Nephron progenitor cell (in vitro differentiated cells): ENCODE measurements around the gene CENPA.

Experiments
- DNase-seq: peaks from one replicate; pipeline ENCODE4 v3.0.0; 2021
- H3K27ac Mint-ChIP-seq: 2 replicates; pipeline ENCODE4 v1.8.0; 2021; ENCODE audit warnings: mild to moderate bottlenecking, moderate library complexity, mixed read lengths
- H3K27me3 Mint-ChIP-seq: 2 replicates; pipeline ENCODE4 v1.8.0; 2021; ENCODE audit warnings: mild to moderate bottlenecking, low read depth, mixed read lengths; ENCODE audit not compliant: poor library complexity
- H3K36me3 Mint-ChIP-seq: 2 replicates; pipeline ENCODE4 v1.8.0; 2021; ENCODE audit warnings: low read depth, mixed read lengths
- H3K4me1 Mint-ChIP-seq: 2 replicates; pipeline ENCODE4 v1.8.0; 2021; ENCODE audit warnings: mixed read lengths
- H3K4me3 Mint-ChIP-seq: 2 replicates; pipeline ENCODE4 v1.8.0; 2021; ENCODE audit warnings: mild to moderate bottlenecking, moderate library complexity, mixed read lengths
- H3K9me3 Mint-ChIP-seq: 2 replicates; pipeline ENCODE4 v1.8.0; 2021; ENCODE audit warnings: mild to moderate bottlenecking, moderate library complexity, mixed read lengths
- TF ChIP-seq, protein P1 (sequence below): fragments of 200-600 bp; sonication (generic); IDR thresholded peaks from 2 replicates; pipeline ENCODE4 v1.5.0; 2021; ENCODE audit warnings: antibody characterized with exemption

CENPA gene

DNA sequence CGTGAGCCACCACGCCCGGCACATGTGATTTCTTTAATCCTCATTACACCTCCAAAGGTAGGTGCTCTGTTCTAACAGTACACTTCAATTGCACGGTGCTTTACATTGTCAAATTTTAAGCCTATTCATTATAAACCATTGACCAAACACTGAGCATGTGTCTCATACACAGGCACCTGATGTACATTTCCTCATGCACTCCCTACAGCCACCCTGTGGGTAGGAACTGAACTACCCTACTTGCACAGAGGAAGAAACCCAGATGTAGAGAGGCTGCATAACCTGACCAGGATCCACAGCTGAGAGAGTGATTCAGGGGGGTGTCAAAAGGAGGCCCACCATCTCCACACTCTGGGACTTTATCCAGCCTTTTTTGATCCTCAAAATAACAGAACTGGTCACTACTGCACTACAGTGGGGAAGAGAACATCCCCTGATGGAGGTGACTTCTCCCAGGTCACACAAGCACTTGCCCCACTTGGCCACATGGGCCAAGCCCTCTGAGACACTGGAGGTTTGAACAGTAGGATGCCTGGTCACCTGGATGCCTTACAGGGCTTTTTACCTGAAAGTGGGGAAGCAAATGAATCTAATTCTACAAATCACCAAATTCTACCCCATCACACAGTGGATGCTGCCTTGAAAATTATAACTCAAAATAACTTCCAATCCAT is 55.2 kb downstream of the CENPA start:
- DNase-seq = no peak
- H3K4me3 Mint-ChIP-seq = no peak overlapping the region
- H3K27ac Mint-ChIP-seq = no peak overlapping the region
- TF ChIP-seq, protein P1, sequence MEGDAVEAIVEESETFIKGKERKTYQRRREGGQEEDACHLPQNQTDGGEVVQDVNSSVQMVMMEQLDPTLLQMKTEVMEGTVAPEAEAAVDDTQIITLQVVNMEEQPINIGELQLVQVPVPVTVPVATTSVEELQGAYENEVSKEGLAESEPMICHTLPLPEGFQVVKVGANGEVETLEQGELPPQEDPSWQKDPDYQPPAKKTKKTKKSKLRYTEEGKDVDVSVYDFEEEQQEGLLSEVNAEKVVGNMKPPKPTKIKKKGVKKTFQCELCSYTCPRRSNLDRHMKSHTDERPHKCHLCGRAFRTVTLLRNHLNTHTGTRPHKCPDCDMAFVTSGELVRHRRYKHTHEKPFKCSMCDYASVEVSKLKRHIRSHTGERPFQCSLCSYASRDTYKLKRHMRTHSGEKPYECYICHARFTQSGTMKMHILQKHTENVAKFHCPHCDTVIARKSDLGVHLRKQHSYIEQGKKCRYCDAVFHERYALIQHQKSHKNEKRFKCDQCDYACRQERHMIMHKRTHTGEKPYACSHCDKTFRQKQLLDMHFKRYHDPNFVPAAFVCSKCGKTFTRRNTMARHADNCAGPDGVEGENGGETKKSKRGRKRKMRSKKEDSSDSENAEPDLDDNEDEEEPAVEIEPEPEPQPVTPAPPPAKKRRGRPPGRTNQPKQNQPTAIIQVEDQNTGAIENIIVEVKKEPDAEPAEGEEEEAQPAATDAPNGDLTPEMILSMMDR = no peak
- H3K36me3 Mint-ChIP-seq = no peaks in the 10 kb centered on the region
- H3K9me3 Mint-ChIP-seq = no peaks in the 10 kb centered on the region
- H3K4me1 Mint-ChIP-seq = peaks cover 6% of the 10 kb centered on the region
- peaks cover 48% of the 10 kb centered on the region for H3K27me3 Mint-ChIP-seq

DNA sequence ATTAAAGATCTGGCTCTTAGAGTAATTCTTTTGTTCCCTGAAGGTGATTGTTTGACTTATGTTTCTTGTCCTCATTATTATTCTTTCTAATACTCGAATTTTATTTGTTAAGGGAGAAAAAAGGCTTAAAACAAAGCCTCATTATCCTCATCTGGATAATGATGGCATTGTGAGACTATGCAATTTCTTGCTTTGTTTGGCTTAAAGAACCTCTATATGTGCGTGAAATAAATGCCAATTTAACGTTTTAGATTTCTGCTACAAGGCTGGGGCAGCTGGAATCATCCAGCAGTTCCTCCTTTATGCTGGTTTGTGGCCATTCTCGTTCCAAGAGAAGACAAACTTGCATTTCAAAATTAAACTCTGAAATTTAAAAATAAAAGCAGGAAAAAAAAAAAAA is 57.2 kb downstream of the CENPA start:
- Mint-ChIP-seq H3K27me3 (peaks cover 46% of the 10 kb centered on the region), H3K9me3 (no peaks in the 10 kb centered on the region), H3K27ac (no peak overlapping the region), H3K4me3 (no peak overlapping the region), H3K36me3 (no peaks in the 10 kb centered on the region), H3K4me1 (peaks cover 11% of the 10 kb centered on the region)
- TF ChIP-seq, protein P1 = no peak
- DNase-seq = no peak
